Skeletal muscle satellite cell (primary cell): ENCODE measurements around the gene DBF4B.
A peak's percentile ranks its signal among the peaks of the same experiment; 100 is the strongest.

Source experiments
- H3K27me3 ChIP-seq: 2 replicates; pipeline ENCODE4 v1.7.0; 2013; ENCODE audit warnings: low read length; ENCODE audit not compliant: control insufficient read depth, insufficient read depth
- H3K36me3 ChIP-seq: 2 replicates; pipeline ENCODE4 v1.7.0; 2013; ENCODE audit warnings: mild to moderate bottlenecking, control low read depth, low read length; ENCODE audit not compliant: insufficient read depth
- H3K4me1 ChIP-seq: 2 replicates; pipeline ENCODE4 v1.7.0; 2013; ENCODE audit warnings: low read length; ENCODE audit not compliant: control insufficient read depth, insufficient read depth
- H3K4me2 ChIP-seq: 2 replicates; pipeline ENCODE4 v1.7.0; 2013; ENCODE audit warnings: mild to moderate bottlenecking, low read length
- H3K4me3 ChIP-seq: 2 replicates; pipeline ENCODE4 v1.7.0; 2013; ENCODE audit warnings: low read length
- H3K9ac ChIP-seq: 2 replicates; pipeline ENCODE4 v1.7.0; 2013; ENCODE audit warnings: mild to moderate bottlenecking, low read depth, low read length, moderate library complexity
- H3K9me3 ChIP-seq: replicated peaks from 2 replicates; pipeline ENCODE4 v1.7.0; 2013; ENCODE audit warnings: mild to moderate bottlenecking, control low read depth, low read length

The DBF4B gene

DNA sequence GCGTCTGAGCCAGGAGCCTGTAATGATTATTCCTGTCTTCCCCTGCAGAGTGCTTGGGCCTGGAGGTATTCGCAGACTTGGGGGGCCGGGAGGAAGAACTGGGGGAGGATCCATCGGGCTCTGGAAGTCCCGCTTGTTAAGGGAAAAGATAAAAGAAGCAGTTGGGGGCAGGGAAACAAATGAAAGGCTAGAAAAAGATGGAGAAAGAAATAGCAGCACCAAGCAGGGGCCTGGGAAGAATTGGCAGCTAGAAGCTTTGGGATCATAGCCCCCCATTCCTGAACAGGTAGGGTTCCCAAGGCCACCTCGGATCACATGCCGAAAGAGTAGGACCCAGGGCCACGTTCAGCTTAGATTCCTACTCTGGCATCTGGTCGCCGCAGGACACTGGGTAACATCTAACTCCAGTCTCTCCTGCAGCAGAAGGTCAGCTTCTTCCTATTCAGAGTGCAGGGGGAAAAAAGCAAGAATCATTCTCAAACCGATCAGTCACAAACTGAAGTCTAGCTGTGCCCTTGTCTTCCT is 73.9 kb downstream of the DBF4B start:
- Histone ChIP-seq H3K36me3 (no peaks in the 10 kb centered on the region), H3K9me3 (no peaks in the 10 kb centered on the region), H3K4me2 (no peak overlapping the region), H3K9ac (no peak overlapping the region), H3K4me3 (no peak overlapping the region), H3K27me3 (peaks cover 11% of the 10 kb centered on the region), H3K4me1 (peaks cover 16% of the 10 kb centered on the region)

GRCh38 chr17:44785921-44786320 is 77.5 kb downstream of the DBF4B start:
- Histone ChIP-seq H3K27me3 (peaks cover 20% of the 10 kb centered on the region), H3K36me3 (no peaks in the 10 kb centered on the region), H3K4me3 (no peak overlapping the region), H3K9me3 (no peaks in the 10 kb centered on the region), H3K4me1 (peaks cover 8% of the 10 kb centered on the region), H3K9ac (no peak overlapping the region), H3K4me2 (no peak overlapping the region)

GRCh38 chr17:44786551-44787081 is 78.2 kb downstream of the DBF4B start:
- Histone ChIP-seq H3K27me3 (peaks cover 20% of the 10 kb centered on the region), H3K9ac (no peak overlapping the region), H3K4me2 (no peak overlapping the region), H3K36me3 (no peaks in the 10 kb centered on the region), H3K4me1 (peaks cover 2% of the 10 kb centered on the region), H3K4me3 (no peak overlapping the region), H3K9me3 (no peaks in the 10 kb centered on the region)

DNA sequence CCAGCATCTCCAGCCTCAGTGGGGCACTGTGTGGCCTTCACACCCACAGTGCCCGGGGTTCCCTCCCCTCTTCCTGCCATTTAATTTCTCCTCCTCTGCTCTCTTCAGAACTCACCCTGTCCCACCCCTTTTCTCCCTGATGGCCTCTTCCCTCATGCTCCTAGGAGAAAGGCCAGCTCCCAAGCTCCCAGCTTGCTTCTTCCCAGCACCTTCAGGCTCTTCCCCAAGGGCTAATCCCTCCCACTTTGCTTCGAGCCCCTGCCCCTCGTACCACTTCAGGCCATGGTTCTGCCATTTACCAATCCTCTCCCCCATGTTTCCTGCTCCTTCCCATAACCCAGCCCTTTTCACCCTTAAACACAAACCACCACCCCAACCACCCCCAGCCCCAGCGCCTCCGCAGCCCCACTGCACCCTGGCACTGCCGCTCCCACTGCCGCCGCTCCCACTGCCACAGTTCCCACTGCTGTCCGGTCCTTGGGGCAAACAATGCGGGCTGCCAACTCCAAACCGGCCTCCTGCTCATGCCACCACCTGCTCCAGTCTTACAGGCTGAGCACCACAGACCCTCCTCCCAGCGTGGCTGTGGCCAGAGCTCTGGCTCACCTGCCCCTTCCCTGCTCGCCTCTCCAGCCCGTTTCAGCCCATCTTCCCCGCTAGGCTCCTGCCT is 78.9 kb downstream of the DBF4B start:
- no peaks in the 10 kb centered on the region for H3K9me3 ChIP-seq
- no peak overlapping the region for H3K4me2 ChIP-seq
- H3K9ac ChIP-seq: no peak overlapping the region

DNA sequence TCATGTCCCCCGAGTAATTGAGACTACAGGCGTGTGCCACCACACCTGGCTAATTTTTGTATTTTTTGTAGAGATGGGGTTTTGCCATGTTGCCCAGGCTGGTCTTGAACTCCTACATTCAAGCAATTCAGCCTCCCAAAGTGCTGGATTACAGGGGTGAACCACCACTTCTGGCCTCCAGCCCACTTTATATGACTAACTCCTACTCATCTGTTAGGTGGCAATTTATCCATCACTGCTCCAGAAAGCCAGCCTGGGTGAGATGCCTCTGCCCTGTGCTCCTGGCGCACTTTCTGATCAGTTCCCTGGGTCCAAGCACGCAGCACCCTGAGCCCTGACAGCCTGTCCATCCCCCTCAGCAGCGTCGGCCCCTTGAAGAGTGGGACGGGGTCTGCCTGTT is 79.7 kb downstream of the DBF4B start:
- Histone ChIP-seq H3K4me3 (no peak overlapping the region), H3K9ac (no peak overlapping the region), H3K4me2 (no peak overlapping the region), H3K36me3 (no peaks in the 10 kb centered on the region), H3K9me3 (no peaks in the 10 kb centered on the region), H3K27me3 (peaks cover 20% of the 10 kb centered on the region), H3K4me1 (no peaks in the 10 kb centered on the region)

More for the DNA sequence above, 78.9 kb downstream of the DBF4B start:
- Histone ChIP-seq H3K4me1 (no peaks in the 10 kb centered on the region), H3K4me3 (no peak overlapping the region), H3K36me3 (no peaks in the 10 kb centered on the region), H3K27me3 (peaks cover 20% of the 10 kb centered on the region)

DNA sequence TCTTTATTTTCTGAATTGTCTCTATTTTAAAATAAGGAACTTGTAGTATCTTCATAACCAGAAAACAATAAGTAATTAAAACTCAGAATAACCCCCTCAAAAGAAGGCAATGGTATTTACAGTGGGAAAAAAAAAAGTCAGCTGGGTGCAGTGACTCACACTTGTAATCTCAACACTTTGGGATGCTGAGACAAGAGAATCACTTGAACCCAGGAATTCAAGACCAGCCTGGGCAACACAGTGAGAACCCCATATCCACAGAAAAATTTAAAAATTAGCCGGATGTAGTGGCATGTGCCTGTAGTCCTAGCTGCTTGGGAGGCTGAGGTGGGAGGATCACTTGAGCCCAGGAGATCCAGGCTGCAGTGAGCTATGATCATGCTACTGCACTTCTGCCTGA is 83.8 kb downstream of the DBF4B start:
- peaks cover 27% of the 10 kb centered on the region for H3K4me1 ChIP-seq
- H3K4me3 ChIP-seq: no peak overlapping the region
- no peak overlapping the region for H3K9ac ChIP-seq
- no peak overlapping the region for H3K4me2 ChIP-seq
- H3K36me3 ChIP-seq: peaks cover 5% of the 10 kb centered on the region
- H3K9me3 ChIP-seq: no peaks in the 10 kb centered on the region
- peaks cover 11% of the 10 kb centered on the region for H3K27me3 ChIP-seq

GRCh38 chr17:44793885-44794842 is 85.7 kb downstream of the DBF4B start:
- Histone ChIP-seq H3K4me1 (peaks cover 27% of the 10 kb centered on the region), H3K9ac (peak overlapping the region; percentile 77), H3K4me3 (peak overlapping the region; percentile 16)

GRCh38 chr17:44794851-44795413 is 86.5 kb downstream of the DBF4B start:
- H3K4me3 ChIP-seq: peak overlapping the region; percentile 14
- peak overlapping the region; percentile 77 for H3K9ac ChIP-seq
- H3K27me3 ChIP-seq: no peaks in the 10 kb centered on the region
- peaks cover 14% of the 10 kb centered on the region for H3K36me3 ChIP-seq
- peak overlapping the region; percentile 52 for H3K4me2 ChIP-seq
- no peaks in the 10 kb centered on the region for H3K9me3 ChIP-seq
- peaks cover 27% of the 10 kb centered on the region for H3K4me1 ChIP-seq

More at GRCh38 chr17:44793885-44794842, 85.7 kb downstream of the DBF4B start:
- Histone ChIP-seq H3K36me3 (peaks cover 11% of the 10 kb centered on the region), H3K9me3 (no peaks in the 10 kb centered on the region), H3K27me3 (no peaks in the 10 kb centered on the region), H3K4me2 (peak overlapping the region; percentile 52)

- Histone ChIP-seq H3K4me3 (peak overlapping the region; percentile 20), H3K27me3 (no peaks in the 10 kb centered on the region), H3K9ac (peak overlapping the region; percentile 77), H3K4me2 (peak overlapping the region; percentile 22), H3K4me1 (peaks cover 27% of the 10 kb centered on the region), H3K36me3 (peaks cover 15% of the 10 kb centered on the region), H3K9me3 (no peaks in the 10 kb centered on the region)
These were observed 87.0 kb downstream of the DBF4B start for GRCh38 chr17:44795421-44795820.

DNA sequence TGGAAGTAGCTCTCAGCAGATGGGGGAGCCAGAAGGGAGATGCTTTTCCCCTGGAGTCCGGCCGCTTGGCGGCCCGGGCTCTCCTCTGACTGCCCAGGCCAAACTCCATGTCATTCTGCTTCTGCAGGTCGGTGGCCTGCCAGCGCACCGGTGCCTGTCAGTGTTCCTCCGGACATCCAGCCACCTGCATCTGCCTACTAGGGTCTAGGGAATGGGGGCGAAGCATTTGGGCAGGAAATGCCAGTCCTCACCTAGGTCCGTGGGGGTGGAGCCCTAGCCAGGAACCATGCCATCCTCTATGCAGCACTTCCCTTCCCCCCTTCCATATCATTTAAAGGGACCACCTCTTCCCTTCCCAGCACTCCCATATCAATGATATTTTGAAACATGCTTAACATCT is 87.5 kb downstream of the DBF4B start:
- Histone ChIP-seq H3K4me2 (no peak overlapping the region), H3K9ac (no peak overlapping the region), H3K27me3 (no peaks in the 10 kb centered on the region), H3K36me3 (peaks cover 19% of the 10 kb centered on the region), H3K4me1 (peaks cover 27% of the 10 kb centered on the region), H3K9me3 (no peaks in the 10 kb centered on the region), H3K4me3 (no peak overlapping the region)

DNA sequence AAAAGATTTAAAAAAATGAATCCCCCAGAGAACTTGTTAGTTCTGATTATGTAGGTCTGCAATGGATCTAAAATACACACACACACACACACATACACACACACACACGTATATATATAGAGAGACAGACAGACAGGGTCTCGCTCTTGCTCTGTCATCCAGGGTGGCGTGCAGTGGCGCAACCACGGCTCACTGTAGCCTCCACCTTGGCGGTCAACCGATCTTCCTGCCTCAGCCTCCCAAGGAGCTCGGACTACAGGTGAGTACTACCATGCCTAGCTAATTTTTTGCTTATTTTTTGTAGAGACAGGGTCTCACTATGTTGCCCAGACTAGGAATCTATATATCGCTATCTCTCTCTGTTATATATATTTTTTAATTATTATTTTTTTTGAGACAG is 88.3 kb downstream of the DBF4B start:
- H3K4me3 ChIP-seq: no peak overlapping the region
- peaks cover 27% of the 10 kb centered on the region for H3K4me1 ChIP-seq
- peaks cover 19% of the 10 kb centered on the region for H3K36me3 ChIP-seq

More for the DNA sequence above, 88.3 kb downstream of the DBF4B start:
- Histone ChIP-seq H3K9ac (no peak overlapping the region), H3K27me3 (no peaks in the 10 kb centered on the region), H3K9me3 (no peaks in the 10 kb centered on the region), H3K4me2 (no peak overlapping the region)
